Breast epithelium (tissue), 3 donors: ENCODE measurements around the gene PTPRG.

Source experiments
- CTCF ChIP-seq, 3 donors: fragments of 450-650 bp; IDR thresholded peaks; one replicate each; pipeline ENCODE4 v1.5.1; 2016 to 2017; ENCODE audit warnings: antibody characterized with exemption in 3 of 3, mild to moderate bottlenecking in 3 of 3, moderate library complexity in 3 of 3
- POLR2A ChIP-seq: fragments of 450-650 bp; IDR thresholded peaks from one replicate; pipeline ENCODE4 v1.6.1; 2016; ENCODE audit warnings: antibody characterized with exemption, mild to moderate bottlenecking, moderate library complexity

GRCh38 chr3:61812085-61812484 lies 250.7 kb downstream of the PTPRG start:
- TF ChIP-seq CTCF (IDR thresholded peaks at IDR 0.05) (no peak), POLR2A (no peak)
